ENCODE measurements around the gene AMBP. TPM values are rescaled to one million over a fixed set of nuclear protein-coding genes. Genes with fewer than 3 reads are reported as not detected.
A peak's percentile ranks its signal among the peaks of the same experiment; 100 is the strongest.

AMBP gene
- total and polyA plus RNA-seq, 10 donors, result 0.09 to 1.6 (median 0.12) TPM; not detected in 7

DNA sequence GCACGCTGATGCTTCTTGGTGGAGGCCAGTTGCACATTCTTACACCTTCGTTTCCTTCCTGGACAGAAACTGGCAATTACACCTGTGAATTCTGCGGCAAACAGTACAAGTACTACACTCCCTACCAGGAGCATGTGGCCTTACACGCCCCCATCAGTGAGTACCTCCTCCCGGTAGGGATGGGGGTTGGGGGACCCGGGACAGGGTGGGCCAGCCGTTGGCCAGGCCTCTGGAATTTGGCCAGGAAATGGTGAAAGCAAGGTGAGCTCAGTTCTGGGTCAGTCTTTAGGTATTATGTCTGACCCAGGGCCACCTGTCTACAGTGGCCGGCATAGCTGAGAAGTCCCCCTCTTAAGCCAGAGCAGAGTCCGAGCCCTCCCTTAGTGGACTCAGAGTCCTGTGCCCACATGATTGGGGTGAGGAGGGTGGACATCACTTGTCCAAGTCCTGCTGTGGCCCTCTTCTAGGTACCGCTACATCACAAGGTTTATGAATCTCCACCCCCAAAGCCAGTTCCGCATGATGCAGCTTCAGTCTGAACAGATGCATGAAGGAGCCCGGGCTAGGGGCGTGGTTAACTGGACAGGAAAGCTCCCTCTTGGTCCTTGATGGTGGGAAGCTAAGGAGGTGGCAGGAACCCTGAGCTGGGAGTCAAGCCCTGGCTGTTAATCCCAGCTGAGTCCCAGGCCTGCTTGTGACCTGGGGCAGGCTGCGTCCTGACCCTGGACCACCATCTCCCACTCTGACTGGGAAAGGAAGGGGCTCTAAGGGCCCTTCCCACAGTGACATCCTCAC, 61.3 kb downstream of the AMBP start:
- intact Hi-C loops (cut with DNase I; ENCODE audit: low total_unique reads), result no loop called here
- DNase-seq, result peak; percentile 51
- no peak overlapping the region for H3K27ac ChIP-seq
- no peaks in the 10 kb centered on the region for H3K27me3 ChIP-seq (replicated peaks in 1 of 7)
- WGBS, 5 donors, result 86 to 94% (median 89%) methylated on average over 13 to 14 of the region's 14 CpGs
- H3K4me3 ChIP-seq, result no peak overlapping the region
- no peaks in the 10 kb centered on the region for H3K4me1 ChIP-seq
- peaks cover 0 to 48% (median 15%) of the 10 kb centered on the region in 6 donors for H3K36me3 ChIP-seq
- TF ChIP-seq, protein P1, sequence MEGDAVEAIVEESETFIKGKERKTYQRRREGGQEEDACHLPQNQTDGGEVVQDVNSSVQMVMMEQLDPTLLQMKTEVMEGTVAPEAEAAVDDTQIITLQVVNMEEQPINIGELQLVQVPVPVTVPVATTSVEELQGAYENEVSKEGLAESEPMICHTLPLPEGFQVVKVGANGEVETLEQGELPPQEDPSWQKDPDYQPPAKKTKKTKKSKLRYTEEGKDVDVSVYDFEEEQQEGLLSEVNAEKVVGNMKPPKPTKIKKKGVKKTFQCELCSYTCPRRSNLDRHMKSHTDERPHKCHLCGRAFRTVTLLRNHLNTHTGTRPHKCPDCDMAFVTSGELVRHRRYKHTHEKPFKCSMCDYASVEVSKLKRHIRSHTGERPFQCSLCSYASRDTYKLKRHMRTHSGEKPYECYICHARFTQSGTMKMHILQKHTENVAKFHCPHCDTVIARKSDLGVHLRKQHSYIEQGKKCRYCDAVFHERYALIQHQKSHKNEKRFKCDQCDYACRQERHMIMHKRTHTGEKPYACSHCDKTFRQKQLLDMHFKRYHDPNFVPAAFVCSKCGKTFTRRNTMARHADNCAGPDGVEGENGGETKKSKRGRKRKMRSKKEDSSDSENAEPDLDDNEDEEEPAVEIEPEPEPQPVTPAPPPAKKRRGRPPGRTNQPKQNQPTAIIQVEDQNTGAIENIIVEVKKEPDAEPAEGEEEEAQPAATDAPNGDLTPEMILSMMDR (IDR thresholded peaks at IDR 0.05 in 8 of 11, conservative IDR thresholded peaks at IDR 0.05 in 3 of 11), result no peak
- peaks cover 0 to 17% (median 6%) of the 10 kb centered on the region in 8 donors for H3K9me3 ChIP-seq

DNA sequence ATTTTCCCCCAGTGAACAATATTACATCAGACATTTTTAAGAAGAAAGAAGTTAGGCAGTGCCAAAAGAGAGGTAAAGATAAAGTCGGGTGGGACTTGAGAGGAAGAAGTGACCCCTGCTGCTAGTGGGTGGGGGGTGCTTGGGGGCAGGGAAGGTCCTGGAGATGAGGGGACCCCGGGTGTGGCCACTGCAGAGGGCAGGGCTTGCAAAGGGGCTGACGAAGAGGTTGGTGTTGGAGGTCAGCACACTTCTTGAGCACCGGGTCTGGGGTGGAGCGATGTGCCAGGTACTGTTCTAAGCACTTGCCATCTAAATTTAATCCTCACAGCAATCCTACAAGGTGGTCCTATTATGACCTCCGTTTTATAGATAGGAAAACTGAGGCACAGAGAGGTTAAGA, 62.0 kb downstream of the AMBP start:
- Histone ChIP-seq H3K27me3 (replicated peaks in 1 of 7) (no peaks in the 10 kb centered on the region), H3K4me3 (no peak overlapping the region), H3K9me3 (peaks cover 0 to 13% (median 3%) of the 10 kb centered on the region in 8 donors), H3K4me1 (no peaks in the 10 kb centered on the region), H3K27ac (no peak overlapping the region), H3K36me3 (peaks cover 0 to 50% (median 17%) of the 10 kb centered on the region in 6 donors)
- intact Hi-C loops (cut with DNase I; ENCODE audit: low total_unique reads), result no loop called here
- WGBS, 5 donors, result 83 to 91% (median 87%) methylated on average over 6 of the region's 6 CpGs
- DNase-seq, result peak; percentile 59
- TF ChIP-seq, protein P1 (IDR thresholded peaks at IDR 0.05 in 8 of 11, conservative IDR thresholded peaks at IDR 0.05 in 3 of 11), result no peak
- no peak for TF ChIP-seq POLR2AphosphoS5 (IDR thresholded peaks at IDR 0.05)
- TF ChIP-seq POLR2A (IDR thresholded peaks at IDR 0.05), result no peak

DNA sequence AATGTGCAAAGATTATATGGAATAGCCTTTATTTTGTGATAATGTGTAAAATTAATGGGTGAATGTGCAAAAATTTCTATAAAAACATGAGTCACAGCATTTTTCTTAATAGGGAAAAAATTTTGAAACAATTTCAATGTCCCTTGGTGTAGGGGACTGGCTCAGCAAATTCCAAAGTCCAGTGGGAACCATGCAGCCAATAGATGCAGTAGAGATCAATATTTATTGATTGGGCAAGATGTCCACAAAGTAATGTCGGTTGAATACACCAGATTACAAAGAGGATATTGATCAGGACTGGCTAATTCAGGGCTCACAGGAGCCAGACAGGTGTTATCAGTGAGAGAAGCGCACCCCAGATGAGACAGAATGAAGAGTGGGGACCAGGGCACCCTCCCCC, 62.5 kb downstream of the AMBP start:
- H3K4me3 ChIP-seq, result no peak overlapping the region
- intact Hi-C loops (cut with DNase I; ENCODE audit: low total_unique reads), result no loop called here
- H3K4me1 ChIP-seq, result no peaks in the 10 kb centered on the region
- 75 to 93% (median 86%) methylated on average over 2 of the region's 2 CpGs for WGBS, 5 donors
- no peak for DNase-seq
- H3K27ac ChIP-seq, result no peak overlapping the region
- no peak for TF ChIP-seq POLR2A (IDR thresholded peaks at IDR 0.05)
- TF ChIP-seq, protein P1 (IDR thresholded peaks at IDR 0.05 in 8 of 11, conservative IDR thresholded peaks at IDR 0.05 in 3 of 11), result no peak
- no peak for TF ChIP-seq POLR2AphosphoS5 (IDR thresholded peaks at IDR 0.05)
- no peaks in the 10 kb centered on the region for H3K27me3 ChIP-seq (replicated peaks in 1 of 7)
- peaks cover 0 to 54% (median 17%) of the 10 kb centered on the region in 6 donors for H3K36me3 ChIP-seq
- H3K9me3 ChIP-seq, result peaks cover 0 to 12% (median 3%) of the 10 kb centered on the region in 8 donors

DNA sequence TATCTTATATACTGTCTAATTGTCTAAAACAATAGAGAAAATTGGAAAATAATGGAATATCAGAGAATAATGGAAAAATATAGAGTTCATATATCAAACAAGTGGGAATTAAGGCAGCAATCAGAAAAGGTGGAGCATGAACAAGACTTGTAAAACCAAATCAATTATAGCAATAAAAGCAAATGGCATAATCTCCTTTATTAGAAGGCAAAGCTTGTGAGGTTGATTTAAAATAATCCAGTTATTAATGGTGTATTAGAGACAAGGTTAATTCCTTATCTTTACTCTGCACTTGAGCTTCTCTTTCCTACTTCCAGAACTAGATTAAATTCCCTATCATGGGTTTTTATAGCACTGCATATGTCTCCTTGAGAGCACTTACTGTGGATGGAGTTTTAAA, 64.1 kb downstream of the AMBP start:
- Histone ChIP-seq H3K27ac (no peak overlapping the region), H3K4me1 (no peaks in the 10 kb centered on the region), H3K9me3 (peaks cover 0 to 10% (median 3%) of the 10 kb centered on the region in 8 donors), H3K27me3 (replicated peaks in 1 of 7) (no peaks in the 10 kb centered on the region), H3K4me3 (no peak overlapping the region), H3K36me3 (peaks cover 0 to 54% (median 17%) of the 10 kb centered on the region in 6 donors)
- TF ChIP-seq POLR2AphosphoS5 (IDR thresholded peaks at IDR 0.05), result no peak
- TF ChIP-seq POLR2A (IDR thresholded peaks at IDR 0.05), result no peak
- TF ChIP-seq, protein P1 (IDR thresholded peaks at IDR 0.05 in 8 of 11, conservative IDR thresholded peaks at IDR 0.05 in 3 of 11), result no peak
- DNase-seq, result no peak
- intact Hi-C loops (cut with DNase I; ENCODE audit: low total_unique reads), result no loop called here

All from spleen (tissue), 11 donors.